Lower leg skin (tissue), 4 donors: ENCODE results near the gene CABP5. TPM values are rescaled to one million over a fixed set of nuclear protein-coding genes. Genes with fewer than 3 reads are reported as not detected.
"Not testable (repeated sequence)": the region's sequence is repeated elsewhere in the genome, so short reads cannot be mapped to it uniquely, and the experiment has no call there.

Experiments
- DNase-seq, 2 donors: peaks; one replicate each; pipeline ENCODE4 v3.0.0-alpha.2; 2019; ENCODE audit warnings: low spot score in 2 of 2
- H3K4me3 ChIP-seq: fragments of 200-600 bp; sonication (generic); 2 replicates; pipeline ENCODE4 v1.5.1; 2017; ENCODE audit warnings: mild to moderate bottlenecking, low read depth; ENCODE audit not compliant: poor library complexity, severe bottlenecking
- CTCF ChIP-seq, 3 donors: fragments of 450-650 bp; IDR thresholded peaks; one replicate each; pipeline ENCODE4 v1.5.1; 2016; ENCODE audit warnings: antibody characterized with exemption in 3 of 3, mild to moderate bottlenecking in 3 of 3, moderate library complexity in 2 of 3
- POLR2A ChIP-seq, 2 donors: fragments of 450-650 bp; IDR thresholded peaks; one replicate each; pipeline ENCODE4 v1.6.1; 2016 to 2017; ENCODE audit warnings: antibody characterized with exemption in 2 of 2, mild to moderate bottlenecking in 1 of 2, moderate library complexity in 1 of 2
- WGBS, 2 donors: methylation state at CpG; one replicate each; pipeline ENCODE4 v1.1.5; 2018; 5-methylcytosine and 5-hydroxymethylcytosine counted together
- intact Hi-C: fragments of 100-400 bp; cut with DNase I; formaldehyde crosslinking; loops from one replicate; pipeline ENCODE4 v1.15.0; 2023; ENCODE audit warnings: low total_unique reads
- total RNA-seq, 4 donors: library from RNA; depleted of rRNA; stranded (reverse); fragments of >200 nt; gene quantifications; one replicate each; pipeline ENCODE4 v1.1.0, GENCODE V29; 2016

CABP5 gene
- total RNA-seq, result not detected

- no peak for TF ChIP-seq POLR2A (IDR thresholded peaks at IDR 0.05)
- TF ChIP-seq CTCF (IDR thresholded peaks at IDR 0.05), result no peak
- WGBS, 2 donors, result 83 to 85% methylated on average over 10 of the region's 10 CpGs
- DNase-seq, result no peak
- intact Hi-C loops, result no loop called here
- no peak within 1 kb of the TSS for H3K4me3 ChIP-seq
Measured at GRCh38 chr19:48043675-48044258, at the start of gene CABP5. TSS of gene CABP5 (minus strand) at chr19:48044079. CDS start at chr19:48043922, 157 bp downstream.

- intact Hi-C loops, DNase-seq, H3K4me3 ChIP-seq: not testable (repeated sequence)
- WGBS, 2 donors, result 40 to 47% methylated on average over 13 of the region's 13 CpGs
Measured at GRCh38 chr19:48091111-48091718, 47.3 kb upstream of the CABP5 start.

GRCh38 chr19:48090281-48090802 is 46.5 kb upstream of the CABP5 start:
- DNase-seq, result no peak
- WGBS, 2 donors, result 23 to 27% methylated on average over 5 of the region's 5 CpGs
- intact Hi-C loops, result no loop called here
- TF ChIP-seq CTCF (IDR thresholded peaks at IDR 0.05) (no peak), POLR2A (IDR thresholded peaks at IDR 0.05) (no peak)
- H3K4me3 ChIP-seq, result no peak overlapping the region

GRCh38 chr19:48088991-48089390 is 45.1 kb upstream of the CABP5 start:
- intact Hi-C loops, DNase-seq, H3K4me3 ChIP-seq: not testable (repeated sequence)
- 90 to 95% methylated on average over 6 of the region's 6 CpGs for WGBS, 2 donors

GRCh38 chr19:48085904-48086864 is 42.3 kb upstream of the CABP5 start:
- DNase-seq, result no peak
- WGBS, 2 donors, result 79 to 83% methylated on average over 7 of the region's 7 CpGs
- intact Hi-C loops, result no loop called here
- H3K4me3 ChIP-seq, result no peak overlapping the region
- no peak for TF ChIP-seq POLR2A (IDR thresholded peaks at IDR 0.05)

GRCh38 chr19:48085076-48085475 is 41.2 kb upstream of the CABP5 start:
- H3K4me3 ChIP-seq, result no peak overlapping the region
- TF ChIP-seq POLR2A (IDR thresholded peaks at IDR 0.05), result no peak
- intact Hi-C loops, result no loop called here
- no peak for DNase-seq
- 36 to 40% methylated on average over 3 of the region's 3 CpGs for WGBS, 2 donors

- H3K4me3 ChIP-seq, result no peak overlapping the region
- intact Hi-C loops, result no loop called here
- no peak for TF ChIP-seq CTCF (IDR thresholded peaks at IDR 0.05)
- TF ChIP-seq POLR2A (IDR thresholded peaks at IDR 0.05), result no peak
- no peak for DNase-seq
- 90 to 94% methylated on average over 5 of the region's 5 CpGs for WGBS, 2 donors
Measured at GRCh38 chr19:48081106-48081505, 37.2 kb upstream of the CABP5 start.

- intact Hi-C loops, DNase-seq, H3K4me3 ChIP-seq: not testable (repeated sequence)
- WGBS, 2 donors, result 93 to 94% methylated on average over 3 of the region's 3 CpGs
Measured at GRCh38 chr19:48070177-48070769, 26.4 kb upstream of the CABP5 start.
